HL-60 (cell line): Measurements from ENCODE around the gene QSOX1.

ENCODE experiments used
- CTCF ChIP-seq: IDR thresholded peaks from one replicate; pipeline ENCODE4 v1.5.1; 2011; ENCODE audit warnings: low read length, control low read depth, inconsistent platforms; ENCODE audit not compliant: insufficient read depth
- POLR2AphosphoS5 ChIP-seq: IDR thresholded peaks from 2 replicates; pipeline ENCODE4 v1.6.1; 2012; ENCODE audit warnings: low read depth
- REST ChIP-seq: IDR thresholded peaks from 2 replicates; pipeline ENCODE4 v1.6.1; 2012; ENCODE audit warnings: low read depth; ENCODE audit not compliant: insufficient replicate concordance

- TF ChIP-seq CTCF (no peak), REST (no peak), POLR2AphosphoS5 (no peak)
Observed at GRCh38 chr1:180135535-180135934, 19.1 kb upstream of the QSOX1 start.
